HEK293 (cell line): Measurements from ENCODE around the gene RFX4.

Source experiments
- CTCF ChIA-PET: fragments of 350-600 bp; formaldehyde crosslinking; extraction: SDS; loops from one replicate; lab custom pipeline; 2021; ENCODE audit warnings: antibody characterized with exemption; lab: Yijun Ruan, JAX
- POLR2A ChIA-PET: fragments of 300-600 bp; formaldehyde crosslinking; extraction: SDS; loops from one replicate; lab custom pipeline; 2020; ENCODE audit warnings: antibody characterized with exemption, inconsistent platforms; lab: Yijun Ruan, JAX
- H3K27ac ChIP-seq: fragments of 200-500 bp; sonication (Bioruptor generic); 2 replicates; pipeline ENCODE4 v1.5.1; 2014; ENCODE audit warnings: low read depth, low read length, control low read depth, inconsistent platforms; ENCODE audit errors: extremely low read depth
- H3K36me3 ChIP-seq, 2 experiments: fragments of 200-500 bp in 1 of 2; sonication (Bioruptor generic) in 1 of 2; 1 replicate in 1 of 2; 2 replicates in 1 of 2; pipeline ENCODE4 v1.5.1; 2014 to 2017; ENCODE audit warnings: inconsistent platforms in 2 of 2, low read length in 2 of 2; ENCODE audit not compliant: control insufficient read depth in 2 of 2, insufficient read depth in 1 of 2
- H3K4me1 ChIP-seq: fragments of 200-500 bp; sonication (Bioruptor generic); 2 replicates; pipeline ENCODE4 v1.5.1; 2014; ENCODE audit warnings: mild to moderate bottlenecking, low read length, inconsistent platforms; ENCODE audit not compliant: control insufficient read depth, insufficient read depth
- H3K4me3 ChIP-seq: 2 replicates; pipeline ENCODE4 v1.5.1; 2011; ENCODE audit warnings: low read depth, mild to moderate bottlenecking, control low read depth, low read length, moderate library complexity
- H3K9me3 ChIP-seq: fragments of 200-500 bp; sonication (Bioruptor generic); 2 replicates; pipeline ENCODE4 v1.5.1; 2014; ENCODE audit warnings: low read depth, low read length, inconsistent platforms; ENCODE audit not compliant: control insufficient read depth, insufficient read depth
- HOXC10 ChIP-seq: sonication (generic); formaldehyde crosslinking; IDR thresholded peaks from 2 replicates; pipeline ENCODE4 v1.8.1; 2023; ENCODE audit warnings: mild to moderate bottlenecking, missing genetic modification reagents
- KLF9 ChIP-seq: fragments of 450-650 bp; formaldehyde crosslinking; IDR thresholded peaks from 2 replicates; pipeline ENCODE4 v1.5.1; 2016; ENCODE audit warnings: missing biosample characterization, missing genetic modification characterization, low read depth
- MYNN ChIP-seq: fragments of 450-650 bp; formaldehyde crosslinking; IDR thresholded peaks from 2 replicates; pipeline ENCODE4 v1.5.1; 2016; ENCODE audit warnings: missing biosample characterization, missing genetic modification characterization, borderline replicate concordance
- OVOL3 ChIP-seq: fragments of 450-650 bp; formaldehyde crosslinking; IDR thresholded peaks from 2 replicates; pipeline ENCODE4 v1.5.1; 2016; ENCODE audit warnings: missing biosample characterization, missing genetic modification characterization
- PRDM1 ChIP-seq: fragments of 450-650 bp; formaldehyde crosslinking; IDR thresholded peaks from 2 replicates; pipeline ENCODE4; 2016; ENCODE audit warnings: missing biosample characterization, missing genetic modification characterization
- PRDM4 ChIP-seq: fragments of 450-650 bp; formaldehyde crosslinking; IDR thresholded peaks from 2 replicates; pipeline ENCODE4 v1.5.1; 2017; ENCODE audit warnings: missing biosample characterization, missing genetic modification characterization
- SCRT1 ChIP-seq: fragments of 450-650 bp; formaldehyde crosslinking; IDR thresholded peaks from 2 replicates; pipeline ENCODE4 v1.5.1; 2016; ENCODE audit warnings: missing biosample characterization, missing genetic modification characterization, borderline replicate concordance
- ZNF138 ChIP-seq: fragments of 450-650 bp; formaldehyde crosslinking; IDR thresholded peaks from 2 replicates; pipeline ENCODE4 v1.5.1; 2016; ENCODE audit warnings: missing biosample characterization, missing genetic modification characterization, borderline replicate concordance
- ZNF155 ChIP-seq: fragments of 450-650 bp; formaldehyde crosslinking; IDR thresholded peaks from 2 replicates; pipeline ENCODE4 v1.5.1; 2016; ENCODE audit warnings: missing biosample characterization, missing genetic modification characterization
- ZNF174 ChIP-seq: fragments of 450-650 bp; formaldehyde crosslinking; IDR thresholded peaks from 2 replicates; pipeline ENCODE4 v1.5.0; 2017; ENCODE audit warnings: missing biosample characterization, mild to moderate bottlenecking, missing genetic modification characterization
- ZNF26 ChIP-seq: fragments of 450-650 bp; formaldehyde crosslinking; IDR thresholded peaks from 2 replicates; pipeline ENCODE4 v1.5.1; 2016; ENCODE audit warnings: missing biosample characterization, missing genetic modification characterization
- ZNF501 ChIP-seq: fragments of 450-650 bp; formaldehyde crosslinking; IDR thresholded peaks from 2 replicates; pipeline ENCODE4 v1.5.1; 2016; ENCODE audit warnings: missing biosample characterization, missing genetic modification characterization
- ZNF514 ChIP-seq: fragments of 450-650 bp; formaldehyde crosslinking; IDR thresholded peaks from 2 replicates; pipeline ENCODE4 v1.5.1; 2016; ENCODE audit warnings: missing biosample characterization, missing genetic modification characterization
- ZNF558 ChIP-seq: fragments of 450-650 bp; formaldehyde crosslinking; IDR thresholded peaks from 2 replicates; pipeline ENCODE4 v1.5.1; 2016; ENCODE audit warnings: missing biosample characterization, missing genetic modification characterization
- ZNF654 ChIP-seq: fragments of 450-650 bp; formaldehyde crosslinking; IDR thresholded peaks from 2 replicates; pipeline ENCODE4 v1.5.1; 2016; ENCODE audit warnings: low read depth, missing biosample characterization, missing genetic modification characterization
- ZNF837 ChIP-seq: fragments of 450-650 bp; formaldehyde crosslinking; IDR thresholded peaks from 2 replicates; pipeline ENCODE4 v1.5.1; 2016; ENCODE audit warnings: missing biosample characterization, missing genetic modification characterization
- ZNF843 ChIP-seq: fragments of 450-650 bp; formaldehyde crosslinking; IDR thresholded peaks from 2 replicates; pipeline ENCODE4 v1.5.1; 2016; ENCODE audit warnings: missing biosample characterization, missing genetic modification characterization
- TF ChIP-seq, protein P1 (sequence below): fragments of 450-650 bp; formaldehyde crosslinking; IDR thresholded peaks from 2 replicates; pipeline ENCODE4 v1.5.1; 2016; ENCODE audit warnings: missing biosample characterization, missing genetic modification characterization
- TF ChIP-seq, protein P2 (sequence below): fragments of 450-650 bp; formaldehyde crosslinking; IDR thresholded peaks from 2 replicates; pipeline ENCODE4 v1.5.1; 2017; ENCODE audit warnings: missing biosample characterization, missing genetic modification characterization

Gene RFX4

GRCh38 chr12:106632797-106633450 lies 50.1 kb downstream of the RFX4 start:
- Histone ChIP-seq H3K4me1 (peaks cover 6% of the 10 kb centered on the region), H3K9me3 (no peaks in the 10 kb centered on the region), H3K4me3 (no peak overlapping the region), H3K27ac (no peak overlapping the region), H3K36me3 (no peaks in the 10 kb centered on the region)
- ChIA-PET CTCF (no interaction called here), POLR2A (no interaction called here)
- TF ChIP-seq SCRT1 (tag by site-specific recombination): 0 out of 2 replicates have a peak, but pooled peaks have one; percentile 12
- TF ChIP-seq ZNF654: no peak
- TF ChIP-seq, protein P1, sequence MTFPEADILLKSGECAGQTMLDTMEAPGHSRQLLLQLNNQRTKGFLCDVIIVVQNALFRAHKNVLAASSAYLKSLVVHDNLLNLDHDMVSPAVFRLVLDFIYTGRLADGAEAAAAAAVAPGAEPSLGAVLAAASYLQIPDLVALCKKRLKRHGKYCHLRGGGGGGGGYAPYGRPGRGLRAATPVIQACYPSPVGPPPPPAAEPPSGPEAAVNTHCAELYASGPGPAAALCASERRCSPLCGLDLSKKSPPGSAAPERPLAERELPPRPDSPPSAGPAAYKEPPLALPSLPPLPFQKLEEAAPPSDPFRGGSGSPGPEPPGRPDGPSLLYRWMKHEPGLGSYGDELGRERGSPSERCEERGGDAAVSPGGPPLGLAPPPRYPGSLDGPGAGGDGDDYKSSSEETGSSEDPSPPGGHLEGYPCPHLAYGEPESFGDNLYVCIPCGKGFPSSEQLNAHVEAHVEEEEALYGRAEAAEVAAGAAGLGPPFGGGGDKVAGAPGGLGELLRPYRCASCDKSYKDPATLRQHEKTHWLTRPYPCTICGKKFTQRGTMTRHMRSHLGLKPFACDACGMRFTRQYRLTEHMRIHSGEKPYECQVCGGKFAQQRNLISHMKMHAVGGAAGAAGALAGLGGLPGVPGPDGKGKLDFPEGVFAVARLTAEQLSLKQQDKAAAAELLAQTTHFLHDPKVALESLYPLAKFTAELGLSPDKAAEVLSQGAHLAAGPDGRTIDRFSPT (tag by site-specific recombination): 0 out of 2 replicates have a peak, but pooled peaks have one; percentile 20
- no peak for TF ChIP-seq HOXC10 (CRISPR knock-in tag)

DNA sequence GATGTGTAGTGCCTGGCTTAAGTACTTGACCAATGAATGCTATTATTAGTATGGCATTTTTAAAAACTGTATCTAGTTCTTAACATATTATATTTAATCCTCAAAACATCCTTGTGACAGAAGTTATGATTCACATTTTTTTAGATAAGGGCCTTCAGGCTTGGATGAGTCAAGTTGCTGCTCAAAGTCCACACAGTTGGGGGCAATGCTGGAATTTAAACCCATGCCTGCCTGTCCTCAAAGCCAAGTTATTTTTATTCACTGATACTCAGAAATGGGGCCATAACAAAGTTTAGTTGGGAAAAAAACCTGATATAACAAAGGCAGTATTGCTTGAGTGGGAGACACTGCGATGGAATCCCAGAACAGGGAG lies 50.6 kb downstream of the RFX4 start:
- Histone ChIP-seq H3K36me3 (no peaks in the 10 kb centered on the region), H3K9me3 (no peaks in the 10 kb centered on the region)

More for the DNA sequence above, 50.6 kb downstream of the RFX4 start:
- TF ChIP-seq OVOL3 (tag by site-specific recombination) (no peak), PRDM1 (tag by site-specific recombination) (no peak), ZNF26 (tag by site-specific recombination) (no peak), ZNF558 (no peak), KLF9 (no peak), ZNF843 (tag by site-specific recombination) (no peak), ZNF514 (tag by site-specific recombination) (no peak), ZNF155 (tag by site-specific recombination) (no peak), ZNF501 (tag by site-specific recombination) (no peak), PRDM4 (tag by site-specific recombination) (no peak), ZNF174 (no peak), ZNF837 (tag by site-specific recombination) (no peak), MYNN (tag by site-specific recombination) (no peak), ZNF138 (tag by site-specific recombination) (no peak)
- TF ChIP-seq, protein P2, sequence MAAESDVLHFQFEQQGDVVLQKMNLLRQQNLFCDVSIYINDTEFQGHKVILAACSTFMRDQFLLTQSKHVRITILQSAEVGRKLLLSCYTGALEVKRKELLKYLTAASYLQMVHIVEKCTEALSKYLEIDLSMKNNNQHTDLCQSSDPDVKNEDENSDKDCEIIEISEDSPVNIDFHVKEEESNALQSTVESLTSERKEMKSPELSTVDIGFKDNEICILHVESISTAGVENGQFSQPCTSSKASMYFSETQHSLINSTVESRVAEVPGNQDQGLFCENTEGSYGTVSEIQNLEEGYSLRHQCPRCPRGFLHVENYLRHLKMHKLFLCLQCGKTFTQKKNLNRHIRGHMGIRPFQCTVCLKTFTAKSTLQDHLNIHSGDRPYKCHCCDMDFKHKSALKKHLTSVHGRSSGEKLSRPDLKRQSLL: no peak
- H3K27ac ChIP-seq: no peak overlapping the region
- peaks cover 6% of the 10 kb centered on the region for H3K4me1 ChIP-seq
- ChIA-PET CTCF (no interaction called here), POLR2A (no interaction called here)
- H3K4me3 ChIP-seq: no peak overlapping the region
